GM20000 (cell line): ENCODE results near the gene NAALADL2.
"Not testable (repeated sequence)": the region's sequence is repeated elsewhere in the genome, so short reads cannot be mapped to it uniquely, and the experiment has no call there.

ENCODE experiments used
- DNase-seq: peaks from one replicate; pipeline ENCODE4 v3.0.0; 2012; ENCODE audit warnings: low spot score
- TF ChIP-seq, protein P1 (sequence below): IDR thresholded peaks from 2 replicates; pipeline ENCODE4 v1.5.1; 2012; ENCODE audit warnings: mild to moderate bottlenecking, control low read depth; ENCODE audit errors: extremely low read depth, missing control alignments

The NAALADL2 gene

DNA sequence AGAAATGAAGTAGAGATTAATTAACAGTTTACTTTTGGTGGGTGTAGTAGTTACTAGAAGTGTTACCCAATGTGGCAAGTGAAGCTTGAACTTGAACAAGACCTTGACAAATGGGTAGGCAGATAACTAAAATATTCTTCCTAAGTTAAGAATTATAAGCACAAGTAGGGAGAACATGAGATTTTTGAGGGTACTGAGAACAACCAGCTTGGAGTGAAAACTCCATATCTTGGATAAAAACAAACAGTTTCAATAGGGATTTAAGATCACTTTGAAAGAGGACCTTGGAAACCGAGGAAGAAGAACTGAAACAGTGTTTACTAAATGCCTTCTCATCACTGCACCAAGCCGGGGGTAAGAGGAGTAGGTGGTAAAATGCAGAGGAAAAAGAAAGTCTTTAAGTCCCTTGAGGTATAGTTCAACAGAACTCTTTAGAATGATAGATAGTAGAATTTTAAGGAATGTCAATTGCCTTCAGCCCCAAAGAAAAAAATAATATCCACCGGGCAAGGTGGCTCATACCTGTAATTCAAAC is 496.7 kb downstream of the NAALADL2 start:
- no peak for DNase-seq
- TF ChIP-seq, protein P1, sequence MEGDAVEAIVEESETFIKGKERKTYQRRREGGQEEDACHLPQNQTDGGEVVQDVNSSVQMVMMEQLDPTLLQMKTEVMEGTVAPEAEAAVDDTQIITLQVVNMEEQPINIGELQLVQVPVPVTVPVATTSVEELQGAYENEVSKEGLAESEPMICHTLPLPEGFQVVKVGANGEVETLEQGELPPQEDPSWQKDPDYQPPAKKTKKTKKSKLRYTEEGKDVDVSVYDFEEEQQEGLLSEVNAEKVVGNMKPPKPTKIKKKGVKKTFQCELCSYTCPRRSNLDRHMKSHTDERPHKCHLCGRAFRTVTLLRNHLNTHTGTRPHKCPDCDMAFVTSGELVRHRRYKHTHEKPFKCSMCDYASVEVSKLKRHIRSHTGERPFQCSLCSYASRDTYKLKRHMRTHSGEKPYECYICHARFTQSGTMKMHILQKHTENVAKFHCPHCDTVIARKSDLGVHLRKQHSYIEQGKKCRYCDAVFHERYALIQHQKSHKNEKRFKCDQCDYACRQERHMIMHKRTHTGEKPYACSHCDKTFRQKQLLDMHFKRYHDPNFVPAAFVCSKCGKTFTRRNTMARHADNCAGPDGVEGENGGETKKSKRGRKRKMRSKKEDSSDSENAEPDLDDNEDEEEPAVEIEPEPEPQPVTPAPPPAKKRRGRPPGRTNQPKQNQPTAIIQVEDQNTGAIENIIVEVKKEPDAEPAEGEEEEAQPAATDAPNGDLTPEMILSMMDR = no peak

DNA sequence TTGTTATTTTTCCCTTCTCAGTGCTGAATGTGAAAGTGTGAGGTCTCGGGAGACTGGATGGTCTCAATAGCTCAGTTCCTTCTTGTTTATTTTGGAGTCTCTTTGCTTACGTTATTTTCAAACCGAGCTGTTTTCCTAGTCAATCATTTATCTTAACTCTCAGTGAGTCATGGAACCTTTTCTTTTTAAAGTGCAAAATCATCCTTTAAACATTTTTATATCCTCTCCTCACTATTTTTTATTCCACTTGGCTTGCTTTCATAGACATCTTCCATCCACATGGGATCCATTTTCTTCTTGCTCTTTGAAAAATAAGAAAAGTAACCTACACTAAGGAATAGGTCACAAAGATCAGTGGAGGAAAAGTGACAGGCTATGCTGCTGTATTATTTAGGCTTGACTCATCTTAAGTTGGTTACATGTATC is 497.8 kb downstream of the NAALADL2 start:
- TF ChIP-seq, protein P1 = no peak
- DNase-seq = no peak

DNA sequence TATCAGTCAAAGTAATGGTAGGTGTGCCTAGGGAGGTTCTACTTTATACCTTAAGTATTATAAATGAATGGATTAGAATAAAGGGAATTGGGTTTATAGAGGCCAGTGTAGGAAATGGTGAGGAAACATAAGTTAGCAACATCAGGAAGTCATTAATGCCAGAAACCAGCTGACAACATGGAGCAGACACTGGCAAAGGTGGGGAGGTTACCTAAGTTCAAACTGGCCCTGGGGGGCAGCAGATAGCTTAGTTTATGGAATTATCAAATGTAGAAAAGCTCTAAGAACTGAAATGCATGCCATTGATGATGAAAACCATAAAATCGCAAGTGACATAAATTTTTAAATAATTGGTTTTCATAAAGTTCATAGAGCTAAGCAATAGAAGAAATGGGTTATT is 498.6 kb downstream of the NAALADL2 start:
- no peak for DNase-seq
- TF ChIP-seq, protein P1 = no peak

DNA sequence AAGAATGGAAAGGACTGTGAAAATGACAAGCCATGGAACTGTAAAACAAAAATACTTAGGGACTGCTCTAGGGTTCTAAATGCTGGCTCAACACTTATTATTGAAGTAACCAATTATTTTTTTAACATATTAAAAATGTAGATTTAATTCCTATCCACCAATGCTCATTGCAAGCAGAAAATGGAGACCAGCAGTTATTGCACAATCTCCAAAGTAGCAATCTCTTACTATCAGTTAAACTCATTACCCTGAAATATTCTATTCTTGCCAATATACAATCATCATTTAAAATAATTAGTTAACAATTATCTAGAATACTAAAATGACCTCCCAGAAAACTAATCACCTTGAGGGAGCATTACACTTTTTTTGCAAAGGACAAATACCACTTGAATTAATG is 499.8 kb downstream of the NAALADL2 start:
- TF ChIP-seq, protein P1 = no peak
- DNase-seq = no peak

DNA sequence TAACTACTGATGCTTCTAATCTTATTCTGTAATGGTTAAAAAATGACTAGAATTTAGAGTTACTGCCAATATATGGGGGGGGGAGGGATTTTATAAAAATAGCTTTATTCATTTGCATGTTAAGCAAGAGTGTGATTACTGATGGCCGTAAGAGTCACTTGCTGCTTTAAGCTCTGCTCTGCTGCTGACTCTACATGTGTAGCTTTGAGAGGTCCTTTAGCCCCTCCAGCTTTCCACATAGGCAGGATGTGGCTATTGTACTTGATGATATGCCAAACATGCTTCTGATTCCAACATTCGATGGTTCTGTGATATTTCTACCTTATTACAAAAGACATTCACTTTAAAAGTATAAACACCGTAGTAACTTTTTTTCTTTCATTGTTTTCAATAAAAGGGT is 511.3 kb downstream of the NAALADL2 start:
- not testable (repeated sequence) for DNase-seq

DNA sequence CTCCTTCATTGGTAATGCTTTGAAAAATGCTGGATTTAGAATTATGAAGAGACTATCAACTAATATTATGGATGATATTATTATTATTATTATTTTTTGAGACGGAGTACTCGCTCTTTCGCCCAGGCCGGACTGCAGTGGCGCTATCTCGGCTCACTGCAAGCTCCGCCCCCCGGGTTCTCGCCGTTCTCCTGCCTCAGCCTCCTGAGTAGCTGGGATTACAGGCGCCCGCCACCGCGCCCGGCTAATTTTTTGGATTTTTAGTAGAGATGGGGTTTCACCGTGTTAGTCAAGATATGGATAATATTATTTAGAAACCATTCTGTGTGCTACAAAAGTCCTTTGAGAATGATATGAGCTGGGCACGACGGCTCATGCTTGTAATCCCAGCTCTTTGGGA is 512.1 kb downstream of the NAALADL2 start:
- DNase-seq = not testable (repeated sequence)

DNA sequence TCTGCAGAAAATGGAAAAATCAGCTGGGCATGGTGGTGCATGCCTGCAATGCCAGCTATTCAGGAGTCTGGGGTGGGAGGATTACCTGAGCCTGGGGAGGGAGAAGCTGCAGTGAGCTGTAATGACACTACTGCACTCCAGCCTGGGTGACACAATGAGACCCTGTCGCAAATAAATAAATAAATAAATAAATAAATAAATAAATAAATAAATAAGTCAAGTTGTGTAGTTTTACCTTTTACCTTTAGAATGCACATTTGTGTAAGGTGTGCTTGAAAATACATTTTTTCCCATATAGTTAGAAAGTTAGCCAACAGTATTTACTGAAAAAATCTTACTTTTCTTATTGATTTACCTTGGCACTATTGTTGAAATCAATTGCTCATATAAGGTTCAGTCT is 515.6 kb downstream of the NAALADL2 start:
- TF ChIP-seq, protein P1 = no peak
- DNase-seq = no peak

DNA sequence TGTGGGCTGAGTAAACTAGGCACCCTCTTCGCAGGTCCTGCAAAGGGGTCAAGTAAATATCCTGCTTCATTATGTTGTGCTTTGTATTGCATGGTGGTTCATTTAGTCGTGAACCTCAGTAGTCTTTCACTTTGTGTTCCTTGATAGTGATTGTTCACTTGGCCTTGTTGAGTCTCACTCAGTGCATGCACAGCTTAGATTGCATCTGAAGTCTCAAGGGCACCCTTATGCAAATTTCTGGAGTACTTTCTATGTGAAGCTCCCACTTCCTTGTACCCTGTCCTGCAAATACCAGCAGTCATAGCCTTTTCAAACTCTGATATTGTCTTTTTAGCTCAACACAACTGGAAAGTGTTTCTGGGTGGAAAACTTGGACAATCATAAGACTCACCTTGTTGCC is 519.2 kb downstream of the NAALADL2 start:
- TF ChIP-seq, protein P1 = no peak
- no peak for DNase-seq
